Endothelial cell (in vitro differentiated cells): ENCODE measurements around the gene TLE4. TPM values are rescaled to one million over a fixed set of nuclear protein-coding genes. Genes with fewer than 3 reads are reported as not detected.
A peak's percentile ranks its signal among the peaks of the same experiment; 100 is the strongest.

ENCODE experiments used
- DNase-seq: peaks from one replicate; pipeline ENCODE4 v3.0.0; 2021; ENCODE audit warnings: low spot score
- H3K27ac Mint-ChIP-seq: one replicate; pipeline ENCODE4 v1.8.0; 2021; ENCODE audit warnings: mixed read lengths, inconsistent platforms; ENCODE audit not compliant: unreplicated experiment
- H3K27me3 Mint-ChIP-seq: one replicate; pipeline ENCODE4 v1.8.0; 2021; ENCODE audit warnings: mild to moderate bottlenecking, moderate library complexity, mixed read lengths, inconsistent platforms; ENCODE audit not compliant: unreplicated experiment
- H3K36me3 Mint-ChIP-seq: one replicate; pipeline ENCODE4 v1.8.0; 2021; ENCODE audit warnings: mild to moderate bottlenecking, low read depth, mixed read lengths, inconsistent platforms; ENCODE audit not compliant: unreplicated experiment
- H3K4me1 Mint-ChIP-seq: one replicate; pipeline ENCODE4 v1.8.0; 2021; ENCODE audit warnings: mild to moderate bottlenecking, mixed read lengths, inconsistent platforms; ENCODE audit not compliant: unreplicated experiment
- H3K4me3 Mint-ChIP-seq: one replicate; pipeline ENCODE4 v1.8.0; 2021; ENCODE audit warnings: mild to moderate bottlenecking, mixed read lengths, inconsistent platforms; ENCODE audit not compliant: unreplicated experiment
- H3K9me3 Mint-ChIP-seq: one replicate; pipeline ENCODE4 v1.8.0; 2021; ENCODE audit warnings: mixed read lengths, inconsistent platforms; ENCODE audit not compliant: unreplicated experiment
- total RNA-seq: library from RNA; stranded (reverse); fragmentation: NEBNext Ultra II Directional; extraction: Animal tissue kit (Norgen Biotek cat#: 25700); gene quantifications from one replicate; pipeline ENCODE4 v1.2.1, GENCODE V29; 2021; ENCODE audit not compliant: unreplicated experiment
- TF ChIP-seq, protein P1 (sequence below): fragments of 200-600 bp; sonication (generic); IDR thresholded peaks from one replicate; pipeline ENCODE4 v1.5.0; 2021; ENCODE audit warnings: antibody characterized with exemption; ENCODE audit not compliant: unreplicated experiment

Gene TLE4
- total RNA-seq, 1 donor from 2014 or later, result 88.4 TPM

DNA sequence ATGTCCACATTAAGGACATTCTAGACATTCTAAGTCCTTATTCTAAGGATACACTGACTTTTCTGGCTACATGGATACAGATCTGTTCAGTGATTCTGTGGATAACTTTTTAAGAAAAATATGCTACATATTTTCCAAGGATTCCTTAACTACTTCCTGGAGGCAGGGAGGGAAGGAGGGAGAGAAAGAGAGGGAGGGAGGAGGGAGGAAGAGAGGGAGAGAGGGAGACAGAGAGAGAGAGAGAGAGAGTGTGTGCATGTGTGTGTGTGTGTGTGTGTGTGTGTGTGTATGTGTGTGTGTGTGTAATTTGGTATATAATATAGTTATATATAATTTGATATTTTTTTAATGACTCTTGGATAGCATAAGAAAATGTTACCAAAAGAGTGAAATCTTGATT is 109.8 kb downstream of the TLE4 start:
- H3K27me3 Mint-ChIP-seq, result peaks cover 1% of the 10 kb centered on the region
- H3K36me3 Mint-ChIP-seq, result peaks cover 4% of the 10 kb centered on the region
- H3K4me3 Mint-ChIP-seq, result no peak overlapping the region
- H3K4me1 Mint-ChIP-seq, result peaks cover 29% of the 10 kb centered on the region
- DNase-seq, result no peak
- no peaks in the 10 kb centered on the region for H3K9me3 Mint-ChIP-seq
- H3K27ac Mint-ChIP-seq, result peak overlapping the region; percentile 83
- TF ChIP-seq, protein P1, sequence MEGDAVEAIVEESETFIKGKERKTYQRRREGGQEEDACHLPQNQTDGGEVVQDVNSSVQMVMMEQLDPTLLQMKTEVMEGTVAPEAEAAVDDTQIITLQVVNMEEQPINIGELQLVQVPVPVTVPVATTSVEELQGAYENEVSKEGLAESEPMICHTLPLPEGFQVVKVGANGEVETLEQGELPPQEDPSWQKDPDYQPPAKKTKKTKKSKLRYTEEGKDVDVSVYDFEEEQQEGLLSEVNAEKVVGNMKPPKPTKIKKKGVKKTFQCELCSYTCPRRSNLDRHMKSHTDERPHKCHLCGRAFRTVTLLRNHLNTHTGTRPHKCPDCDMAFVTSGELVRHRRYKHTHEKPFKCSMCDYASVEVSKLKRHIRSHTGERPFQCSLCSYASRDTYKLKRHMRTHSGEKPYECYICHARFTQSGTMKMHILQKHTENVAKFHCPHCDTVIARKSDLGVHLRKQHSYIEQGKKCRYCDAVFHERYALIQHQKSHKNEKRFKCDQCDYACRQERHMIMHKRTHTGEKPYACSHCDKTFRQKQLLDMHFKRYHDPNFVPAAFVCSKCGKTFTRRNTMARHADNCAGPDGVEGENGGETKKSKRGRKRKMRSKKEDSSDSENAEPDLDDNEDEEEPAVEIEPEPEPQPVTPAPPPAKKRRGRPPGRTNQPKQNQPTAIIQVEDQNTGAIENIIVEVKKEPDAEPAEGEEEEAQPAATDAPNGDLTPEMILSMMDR, result no peak

DNA sequence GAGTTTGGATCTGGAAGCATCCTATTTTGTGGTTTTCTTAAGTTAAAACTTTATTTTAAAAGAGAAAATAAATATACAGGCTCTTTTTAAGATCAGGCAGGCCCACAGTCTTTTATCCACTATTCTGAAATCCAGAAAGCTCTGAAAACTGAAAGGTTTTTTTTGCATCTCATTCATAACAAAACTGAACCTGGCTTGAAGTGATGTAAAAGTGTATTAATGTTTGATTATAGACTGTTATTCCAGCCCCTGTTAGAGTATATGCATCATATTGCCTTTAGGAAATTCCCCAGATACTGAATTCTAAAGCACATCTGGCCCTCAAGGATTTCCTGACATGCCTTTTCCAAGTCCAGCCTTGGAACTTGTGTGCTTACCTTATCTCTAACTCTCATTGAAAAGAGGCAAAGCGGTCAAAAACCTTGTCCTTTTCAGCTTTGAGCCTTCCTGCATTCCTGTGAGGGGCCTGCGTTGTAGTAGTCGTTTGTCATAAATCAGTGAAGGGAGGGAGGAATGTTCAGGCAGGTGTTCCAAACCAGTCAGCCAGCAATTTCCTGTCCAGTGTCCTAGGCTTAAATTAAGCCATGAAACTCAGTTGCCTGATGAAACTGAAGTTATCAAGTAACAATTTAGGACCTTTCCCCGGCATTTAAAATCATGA is 110.4 kb downstream of the TLE4 start:
- peaks cover 29% of the 10 kb centered on the region for H3K4me1 Mint-ChIP-seq
- peaks cover 1% of the 10 kb centered on the region for H3K27me3 Mint-ChIP-seq
- no peaks in the 10 kb centered on the region for H3K9me3 Mint-ChIP-seq
- TF ChIP-seq, protein P1, result no peak
- no peak overlapping the region for H3K4me3 Mint-ChIP-seq
- peak; percentile 12 for DNase-seq
- H3K36me3 Mint-ChIP-seq, result peaks cover 7% of the 10 kb centered on the region
- H3K27ac Mint-ChIP-seq, result peak overlapping the region; percentile 33

DNA sequence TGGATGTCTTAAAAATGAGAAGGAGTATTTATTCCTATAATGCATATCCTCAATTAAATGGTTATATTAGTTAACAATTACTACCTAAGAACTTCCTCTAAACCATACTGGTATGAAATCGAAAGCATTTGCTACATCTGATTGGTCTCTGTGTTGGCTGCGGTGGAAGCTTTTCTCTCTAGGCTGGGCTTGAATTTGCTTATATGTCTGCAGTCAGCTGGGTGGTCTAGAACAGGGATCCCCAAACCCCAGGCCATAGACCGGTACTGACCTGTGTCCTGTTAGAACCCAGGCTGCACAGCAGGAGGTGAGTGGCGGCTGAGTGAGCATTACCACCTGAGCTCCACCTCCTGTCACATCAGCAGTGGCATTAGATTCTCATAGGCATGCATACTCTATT is 112.3 kb downstream of the TLE4 start:
- H3K27me3 Mint-ChIP-seq, result no peaks in the 10 kb centered on the region
- H3K36me3 Mint-ChIP-seq, result peaks cover 10% of the 10 kb centered on the region
- no peak overlapping the region for H3K27ac Mint-ChIP-seq
- DNase-seq, result no peak
- no peaks in the 10 kb centered on the region for H3K9me3 Mint-ChIP-seq
- TF ChIP-seq, protein P1, result no peak
- H3K4me1 Mint-ChIP-seq, result peaks cover 29% of the 10 kb centered on the region
- no peak overlapping the region for H3K4me3 Mint-ChIP-seq

DNA sequence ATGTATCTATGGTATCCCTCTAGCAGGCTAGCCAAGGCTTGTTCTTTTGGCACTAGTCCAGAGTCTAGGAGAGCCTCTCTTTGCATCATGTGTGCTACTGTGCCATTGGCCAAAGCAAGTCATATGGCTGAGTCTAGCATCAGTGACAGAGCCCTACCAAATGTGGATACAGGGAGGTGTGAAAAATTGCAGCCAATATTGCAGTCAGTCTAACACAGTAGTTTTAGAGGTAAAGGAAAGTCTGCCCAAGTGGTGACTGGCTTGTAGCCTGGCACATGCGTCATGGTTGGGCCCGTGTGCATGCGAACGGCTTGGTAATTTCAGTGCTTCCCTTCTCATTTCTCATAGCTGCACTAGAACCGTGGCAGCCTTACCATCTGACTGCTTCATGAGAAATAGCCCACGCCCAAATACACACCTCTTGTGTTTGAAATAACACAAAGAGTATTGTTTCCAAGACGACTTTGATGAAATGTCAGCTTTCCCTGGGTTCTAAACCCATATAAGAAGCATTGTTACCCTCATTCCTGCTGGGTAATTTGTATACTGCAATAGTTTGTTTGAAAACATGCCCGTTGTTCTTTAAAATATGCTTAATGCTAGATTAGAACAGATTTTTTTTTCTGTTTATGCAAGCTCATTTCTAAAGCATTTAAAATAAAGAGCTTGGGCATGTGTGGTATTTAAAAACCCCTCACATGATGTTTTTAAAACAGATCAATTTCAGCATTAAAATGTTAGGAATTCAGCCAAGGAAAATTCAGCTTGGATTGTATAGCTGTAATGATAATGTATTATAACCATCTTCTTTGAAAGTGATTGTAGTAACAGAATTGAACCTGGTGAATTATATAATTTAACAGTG is 113.2 kb downstream of the TLE4 start:
- H3K4me3 Mint-ChIP-seq, result no peak overlapping the region
- TF ChIP-seq, protein P1, result no peak
- no peak overlapping the region for H3K27ac Mint-ChIP-seq
- H3K27me3 Mint-ChIP-seq, result no peaks in the 10 kb centered on the region
- H3K36me3 Mint-ChIP-seq, result peaks cover 10% of the 10 kb centered on the region
- H3K4me1 Mint-ChIP-seq, result peaks cover 29% of the 10 kb centered on the region
- H3K9me3 Mint-ChIP-seq, result no peaks in the 10 kb centered on the region
- DNase-seq, result no peak

DNA sequence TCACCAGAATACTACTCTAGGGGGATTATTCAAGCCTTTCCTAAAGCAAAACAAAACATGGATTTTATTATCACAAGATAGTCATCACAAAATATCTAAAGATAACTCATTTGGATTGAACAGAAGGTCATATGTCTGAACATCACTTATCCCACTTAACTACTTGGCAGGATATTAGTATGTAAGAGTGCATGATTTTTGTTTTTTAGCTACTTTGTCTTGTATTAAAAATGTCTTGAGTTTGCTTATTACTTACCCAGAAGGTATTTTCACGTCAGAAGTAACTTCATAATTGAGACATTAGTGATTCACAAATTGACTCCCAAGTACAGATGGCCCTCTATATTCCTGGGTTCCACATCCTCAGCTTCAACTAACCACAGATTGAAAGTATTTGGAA is 113.8 kb downstream of the TLE4 start:
- H3K9me3 Mint-ChIP-seq, result no peaks in the 10 kb centered on the region
- peaks cover 10% of the 10 kb centered on the region for H3K36me3 Mint-ChIP-seq
- H3K27me3 Mint-ChIP-seq, result no peaks in the 10 kb centered on the region
- peaks cover 25% of the 10 kb centered on the region for H3K4me1 Mint-ChIP-seq
- no peak for DNase-seq
- TF ChIP-seq, protein P1, result no peak
- no peak overlapping the region for H3K27ac Mint-ChIP-seq
- no peak overlapping the region for H3K4me3 Mint-ChIP-seq
